K562 (cell line): ENCODE measurements around the gene CDKN1C. TPM values are rescaled to one million over a fixed set of nuclear protein-coding genes. Genes with fewer than 3 reads are reported as not detected.

ENCODE experiments used
- GTF3C2 ChIP-seq: IDR thresholded peaks from 3 replicates; pipeline ENCODE4 v1.6.1; 2011; ENCODE audit warnings: borderline replicate concordance, mild to moderate bottlenecking, moderate library complexity; ENCODE audit not compliant: insufficient read length; ENCODE audit errors: extremely low read depth
- HMG20B ChIP-seq: fragments of 250-450 bp; sonication (Bioruptor Pico); IDR thresholded peaks from 2 replicates; pipeline ENCODE4 v1.5.0; 2021; ENCODE audit warnings: mild to moderate bottlenecking
- HNRNPLL ChIP-seq: fragments of 200-400 bp; formaldehyde crosslinking; IDR thresholded peaks from 2 replicates; pipeline ENCODE4 v1.6.1; 2017; ENCODE audit warnings: low read length, low read depth, mild to moderate bottlenecking; ENCODE audit not compliant: poor library complexity, severe bottlenecking
- MAFF ChIP-seq: IDR thresholded peaks from 2 replicates; pipeline ENCODE4 v1.6.1; 2012; ENCODE audit warnings: low read length, improper control_type of control experiment
- MLLT1 ChIP-seq, 2 experiments: fragments of 450-650 bp; IDR thresholded peaks; 2 replicates each; pipeline ENCODE4 v1.6.1; 2016
- MTF1 ChIP-seq: fragments of 250-450 bp; sonication (Bioruptor Pico); IDR thresholded peaks from 2 replicates; pipeline ENCODE4 v1.9.0; 2021; ENCODE audit warnings: moderate library complexity, mild to moderate bottlenecking, inconsistent platforms, borderline replicate concordance
- PATZ1 ChIP-seq: fragments of 250-450 bp; sonication (Bioruptor Pico); IDR thresholded peaks from 2 replicates; pipeline ENCODE4 v1.5.0; 2020; ENCODE audit warnings: mild to moderate bottlenecking, borderline replicate concordance
- PHF8 ChIP-seq: fragments of 200-600 bp; sonication (generic); IDR thresholded peaks from 2 replicates; pipeline ENCODE4 v1.6.1; 2012; ENCODE audit warnings: mixed run types, mild to moderate bottlenecking, inconsistent platforms, low read length, moderate library complexity, borderline replicate concordance
- PHTF2 ChIP-seq: fragments of 250-450 bp; sonication (Bioruptor Pico); IDR thresholded peaks from 2 replicates; pipeline ENCODE4 v1.5.0; 2021; ENCODE audit warnings: mild to moderate bottlenecking
- SMARCA5 ChIP-seq: fragments of 450-650 bp; IDR thresholded peaks from 2 replicates; pipeline ENCODE4 v1.6.1; 2016
- THRB ChIP-seq: fragments of 450-650 bp; formaldehyde crosslinking; conservative IDR thresholded peaks from 2 replicates; pipeline ENCODE4 v1.4.0; 2022; ENCODE audit warnings: mild to moderate bottlenecking, missing genetic modification characterization
- ZBTB33 ChIP-seq: sonication (generic); formaldehyde crosslinking; IDR thresholded peaks from 2 replicates; pipeline ENCODE4 v1.8.1; 2023; ENCODE audit warnings: mild to moderate bottlenecking, missing genetic modification reagents
- ZFP1 ChIP-seq: fragments of 450-650 bp; formaldehyde crosslinking; IDR thresholded peaks from 2 replicates; pipeline ENCODE4 v1.4.0; 2020; ENCODE audit warnings: mild to moderate bottlenecking, mixed read lengths
- ZFP91 ChIP-seq: sonication (generic); formaldehyde crosslinking; IDR thresholded peaks from 2 replicates; pipeline ENCODE4 v1.8.0; 2022; ENCODE audit warnings: mild to moderate bottlenecking, missing genetic modification reagents
- ZNF174 ChIP-seq: fragments of 250-450 bp; sonication (Bioruptor Pico); IDR thresholded peaks from 2 replicates; pipeline ENCODE4 v1.4.0; 2020; ENCODE audit warnings: mild to moderate bottlenecking
- polyA plus RNA-seq, 8 experiments: library from polyadenylated mRNA; depleted of rRNA in 4 of 8; stranded (reverse) in 5 of 8; unstranded in 3 of 8; fragments of >200 nt; fragmentation: Nextera tagmentation in 2 of 8; fragmentation: Illumina TruSeq in 1 of 8; extraction: Ambion mirVana in 2 of 8; extraction: Trizol in 1 of 8; gene quantifications; 2 replicates each; pipeline versions ENCODE4 v1.2.1 to v1.2.3, GENCODE V29; 2011 to 2014; ENCODE audit warnings: inconsistent platforms in 1 of 8, missing spikeins in 1 of 8
- total RNA-seq, 7 experiments: library from RNA; depleted of rRNA in 6 of 7; stranded (reverse); fragments of >200 nt in 6 of 7; fragmentation: Illumina TruSeq in 2 of 7; extraction: Trizol in 2 of 7; gene quantifications; 2 replicates each; pipeline versions ENCODE4 v1.2.1 to v1.2.3, GENCODE V29; 2011 to 2021; ENCODE audit warnings: low replicate concordance in 1 of 7

The CDKN1C gene
- total and polyA plus RNA-seq, 9 of the 15 experiments (the other 6 are each of a cell fraction or from before 2014, with no cell fraction given) = 2.8 to 21.1 (median 9.3) TPM

GRCh38 chr11:2892215-2892966 lies 6.8 kb upstream of the CDKN1C start (continued):
- TF ChIP-seq ZFP91 = no peak
- no peak for TF ChIP-seq SMARCA5
- TF ChIP-seq HNRNPLL = peak; percentile 65
- no peak for TF ChIP-seq ZNF174 (CRISPR knock-in tag)
- peak; percentile 66 for TF ChIP-seq ZBTB33
- TF ChIP-seq MLLT1 (IDR thresholded peaks at IDR 0.05) = no peak
- no peak for TF ChIP-seq PHTF2 (CRISPR knock-in tag)
- TF ChIP-seq THRB (CRISPR knock-in tag) = no peak
- TF ChIP-seq ZFP1 (CRISPR knock-in tag) = no peak
- no peak for TF ChIP-seq HMG20B (CRISPR knock-in tag)
- TF ChIP-seq MAFF = no peak
- TF ChIP-seq PATZ1 (CRISPR knock-in tag) = no peak
- no peak for TF ChIP-seq GTF3C2
- no peak for TF ChIP-seq MTF1 (CRISPR knock-in tag)
- peak; percentile 76; the same call in 1 of the 2 replicates for TF ChIP-seq PHF8
